ENCODE measurements around the gene RARG.

The RARG gene

GRCh38 chr12:53224061-53224896, 7.7 kb downstream of the RARG start:
- DNase-seq (ENCODE audit: low read depth in 1 of 2, low spot score in 1 of 2), result no peak

- DNase-seq (ENCODE audit: low read depth in 1 of 2, low spot score in 1 of 2), result no peak
Measured at GRCh38 chr12:53223389-53224060, 8.5 kb downstream of the RARG start.

DNA sequence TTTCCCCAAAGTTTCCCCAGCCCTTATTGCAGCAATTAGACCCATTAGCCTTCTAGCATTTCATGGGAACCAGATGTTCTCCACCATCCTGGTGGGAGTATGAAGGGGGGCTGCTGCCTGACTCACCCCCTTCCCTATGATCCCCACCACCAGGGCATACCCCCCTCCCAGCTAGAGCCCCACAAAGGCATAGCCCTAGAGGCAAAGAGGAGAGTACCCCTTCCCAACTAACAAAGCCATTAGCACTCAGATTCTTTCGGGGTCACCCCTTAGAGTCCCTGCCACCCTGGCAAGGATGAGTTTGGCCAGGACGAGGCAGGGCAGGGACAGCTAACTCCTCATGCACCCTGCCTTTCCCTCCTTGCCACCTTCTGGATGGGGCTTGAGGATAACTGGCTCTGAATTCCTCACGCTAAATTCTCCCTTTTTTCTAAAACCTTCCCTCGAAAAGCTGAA, 9.2 kb downstream of the RARG start:
- DNase-seq (ENCODE audit: low read depth in 1 of 2, low spot score in 1 of 2), result no peak

DNA sequence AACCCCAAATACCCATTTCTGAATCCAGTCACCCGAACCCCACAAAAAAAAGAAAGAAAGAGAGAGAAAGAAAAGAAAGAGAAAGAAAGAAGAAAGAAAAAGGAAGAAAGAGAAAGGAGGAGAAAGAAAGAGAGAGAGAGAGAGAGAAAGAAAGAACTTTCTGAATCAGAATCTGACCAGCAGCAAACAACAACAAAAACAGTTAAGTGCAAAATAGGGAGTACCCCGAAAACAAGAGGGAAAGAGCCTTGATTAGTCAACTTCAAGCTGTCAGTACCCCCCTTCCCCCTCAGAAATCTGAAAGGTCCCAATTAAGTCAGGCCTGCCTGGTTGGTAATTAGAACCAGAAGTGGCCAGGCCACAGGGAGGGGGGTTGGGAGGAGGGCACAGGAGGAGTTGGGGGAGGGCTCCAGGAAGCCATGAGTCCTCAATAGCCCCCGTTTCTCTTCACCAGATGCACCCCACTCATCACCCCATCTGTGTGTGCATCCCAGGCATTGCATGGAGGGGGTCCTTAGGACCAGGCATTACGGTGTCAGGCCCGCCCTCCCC, 9.8 kb downstream of the RARG start:
- no peak for DNase-seq (ENCODE audit: low read depth in 1 of 2, low spot score in 1 of 2)

DNA sequence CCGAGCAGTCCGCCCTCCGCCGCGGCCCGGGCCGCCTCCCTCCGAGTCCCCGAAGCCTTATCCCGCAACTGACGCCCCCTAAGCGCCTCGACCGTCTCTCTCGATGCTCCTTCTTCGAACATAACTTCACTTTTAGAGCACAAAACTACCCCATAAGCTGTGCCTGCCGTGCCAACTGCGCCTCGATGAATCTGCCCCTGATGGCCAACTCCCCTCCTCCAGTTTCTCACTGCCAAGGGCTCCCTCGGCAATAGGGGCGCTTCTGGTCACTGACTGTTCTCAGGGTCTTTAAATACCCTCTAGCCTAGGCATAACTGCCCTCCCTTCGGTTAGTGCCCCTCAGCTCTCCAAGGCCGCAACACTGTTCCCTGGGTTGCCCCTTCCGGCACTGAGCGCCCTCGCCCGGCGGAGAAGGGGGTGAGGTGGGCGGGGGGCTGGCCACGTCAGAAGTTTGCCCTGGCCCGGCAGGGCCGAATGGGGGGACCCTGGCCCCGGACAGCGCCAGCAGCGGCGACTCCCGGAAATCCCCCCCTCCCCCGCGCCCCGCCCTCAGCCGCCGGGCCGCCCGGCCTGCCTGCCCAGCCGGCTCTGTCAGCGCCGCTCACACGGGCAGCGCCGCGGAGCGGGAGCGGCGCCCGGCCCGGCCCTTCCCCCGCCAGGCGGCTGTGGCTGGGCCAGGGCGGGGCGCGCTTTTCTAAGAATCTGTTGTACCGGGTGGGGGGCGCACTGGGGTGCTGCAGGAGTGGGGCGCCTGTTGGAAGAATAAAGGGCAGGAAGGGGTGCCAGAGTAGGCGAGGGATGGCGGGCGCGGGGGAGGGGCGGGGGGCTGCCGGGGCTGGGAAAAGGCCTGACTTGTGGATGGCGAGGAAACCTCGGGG, 10.6 kb downstream of the RARG start:
- DNase-seq (ENCODE audit: low read depth in 1 of 2, low spot score in 1 of 2), result peak in 1 of 2 donors; percentile 39

DNA sequence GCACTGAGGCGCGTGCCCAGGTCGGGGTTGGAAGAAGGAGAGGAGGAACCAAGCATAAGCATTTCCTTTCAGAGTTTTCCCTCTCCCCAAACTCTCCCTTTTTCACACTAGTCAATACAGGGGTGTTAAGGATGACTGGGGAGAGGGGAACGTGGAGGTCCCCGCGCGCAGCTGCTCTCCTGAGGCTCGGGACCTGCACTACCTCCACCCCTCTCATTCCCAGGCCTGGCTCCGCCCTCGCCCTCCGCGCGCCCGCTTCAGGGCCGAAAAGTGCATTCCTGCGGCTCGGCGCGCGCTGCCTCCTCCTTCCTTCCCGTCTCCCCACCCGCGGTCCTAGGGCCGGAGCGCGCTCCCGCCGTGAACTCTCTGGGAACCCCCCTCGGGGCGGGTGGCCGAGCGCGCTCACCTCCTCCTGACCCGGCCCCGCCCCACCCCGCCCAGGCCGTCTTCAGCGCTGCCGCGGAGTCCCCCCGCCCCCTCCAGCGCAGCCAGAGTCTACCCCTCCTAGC, 11.3 kb downstream of the RARG start:
- DNase-seq (ENCODE audit: low read depth in 1 of 2, low spot score in 1 of 2), result peak; percentile 49 to 71

- peak; percentile 56 to 59 for DNase-seq (ENCODE audit: low read depth in 1 of 2, low spot score in 1 of 2)
Measured at GRCh38 chr12:53219956-53220693, 11.9 kb downstream of the RARG start.

DNA sequence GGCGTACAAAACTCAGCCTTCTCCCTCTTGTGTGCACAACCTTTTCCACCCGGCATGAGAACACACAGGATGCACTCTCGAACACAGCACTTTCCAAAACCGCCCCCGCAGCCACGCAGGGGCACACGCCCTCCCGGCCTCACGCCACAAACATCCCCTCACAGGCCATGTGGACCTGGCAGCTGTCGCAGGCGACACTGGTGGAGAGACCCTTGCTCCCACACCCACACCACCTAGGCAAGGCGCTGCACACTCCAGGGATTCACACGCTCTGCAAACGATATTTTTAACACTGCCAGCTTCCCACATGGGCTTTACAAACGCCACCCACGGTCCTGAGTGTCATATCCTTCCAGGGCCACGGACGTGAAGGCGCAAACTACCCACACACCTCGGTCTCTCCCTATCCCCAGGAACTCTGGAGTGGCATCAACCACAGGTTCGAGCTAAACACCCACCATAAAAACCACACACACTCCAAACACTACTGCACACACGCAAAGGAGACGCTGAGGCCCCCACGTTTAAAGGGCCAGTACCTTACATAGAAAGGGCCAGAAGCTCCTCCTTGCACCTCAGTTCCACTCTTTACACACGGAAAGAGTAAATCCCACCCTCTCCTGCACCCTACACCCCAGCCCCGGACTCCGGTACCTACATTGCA, 12.6 kb downstream of the RARG start:
- DNase-seq (ENCODE audit: low read depth in 1 of 2, low spot score in 1 of 2), result peak in 1 of 2 donors; percentile 51

DNA sequence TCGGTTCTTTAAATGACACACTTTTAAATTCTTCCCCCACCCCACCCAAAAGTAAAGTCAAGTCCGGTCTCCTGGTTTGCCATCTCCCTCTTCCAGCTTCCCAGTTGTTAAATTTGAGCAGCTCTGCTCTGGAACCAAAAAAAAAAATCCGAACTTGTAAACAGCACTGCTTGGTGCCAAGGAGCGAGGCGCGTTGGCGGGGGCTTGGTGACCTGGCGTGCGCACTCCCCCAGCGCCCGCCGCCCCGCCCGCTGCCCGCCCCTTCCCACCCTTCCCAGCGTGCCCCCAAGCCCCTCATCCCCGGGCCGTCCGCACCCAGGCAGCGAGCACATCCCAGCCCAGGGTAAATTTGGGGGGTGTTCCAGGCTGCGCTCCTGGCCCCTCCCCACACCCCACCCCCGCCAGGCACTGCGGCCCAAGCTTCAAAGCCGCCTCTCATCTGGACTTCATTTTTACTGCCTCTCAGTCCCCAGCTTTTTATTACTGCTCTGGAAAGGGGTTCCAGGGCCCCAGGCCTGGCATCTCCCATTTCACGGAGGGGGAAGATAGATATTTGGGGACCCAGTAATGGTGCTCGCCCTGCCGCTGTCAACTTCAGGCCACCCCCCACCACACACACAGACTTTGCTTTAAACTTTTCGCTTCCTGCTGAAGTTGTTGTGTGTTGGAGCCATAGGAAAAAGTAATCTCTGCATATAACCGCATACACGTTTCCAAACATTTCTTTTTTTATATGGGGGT, 13.3 kb downstream of the RARG start:
- no peak for DNase-seq (ENCODE audit: low read depth in 1 of 2, low spot score in 1 of 2)

DNA sequence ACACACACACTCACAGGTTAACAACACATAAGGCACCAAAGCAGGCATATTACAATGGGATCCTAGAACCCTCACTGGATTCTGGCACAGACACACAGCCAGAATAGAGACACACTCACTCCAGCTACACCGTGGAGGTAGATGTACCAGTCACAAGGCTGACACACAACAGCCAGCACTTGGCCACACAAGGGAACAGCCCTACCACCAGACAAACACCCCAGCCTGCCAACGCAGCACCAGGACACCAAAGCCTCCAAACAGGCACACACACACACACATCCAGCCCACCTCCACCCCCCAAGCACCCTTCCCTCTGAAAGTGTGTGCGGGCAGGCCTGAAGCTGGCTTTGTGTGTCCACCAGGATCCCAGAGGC, 14.1 kb downstream of the RARG start:
- no peak for DNase-seq (ENCODE audit: low read depth in 1 of 2, low spot score in 1 of 2)

DNA sequence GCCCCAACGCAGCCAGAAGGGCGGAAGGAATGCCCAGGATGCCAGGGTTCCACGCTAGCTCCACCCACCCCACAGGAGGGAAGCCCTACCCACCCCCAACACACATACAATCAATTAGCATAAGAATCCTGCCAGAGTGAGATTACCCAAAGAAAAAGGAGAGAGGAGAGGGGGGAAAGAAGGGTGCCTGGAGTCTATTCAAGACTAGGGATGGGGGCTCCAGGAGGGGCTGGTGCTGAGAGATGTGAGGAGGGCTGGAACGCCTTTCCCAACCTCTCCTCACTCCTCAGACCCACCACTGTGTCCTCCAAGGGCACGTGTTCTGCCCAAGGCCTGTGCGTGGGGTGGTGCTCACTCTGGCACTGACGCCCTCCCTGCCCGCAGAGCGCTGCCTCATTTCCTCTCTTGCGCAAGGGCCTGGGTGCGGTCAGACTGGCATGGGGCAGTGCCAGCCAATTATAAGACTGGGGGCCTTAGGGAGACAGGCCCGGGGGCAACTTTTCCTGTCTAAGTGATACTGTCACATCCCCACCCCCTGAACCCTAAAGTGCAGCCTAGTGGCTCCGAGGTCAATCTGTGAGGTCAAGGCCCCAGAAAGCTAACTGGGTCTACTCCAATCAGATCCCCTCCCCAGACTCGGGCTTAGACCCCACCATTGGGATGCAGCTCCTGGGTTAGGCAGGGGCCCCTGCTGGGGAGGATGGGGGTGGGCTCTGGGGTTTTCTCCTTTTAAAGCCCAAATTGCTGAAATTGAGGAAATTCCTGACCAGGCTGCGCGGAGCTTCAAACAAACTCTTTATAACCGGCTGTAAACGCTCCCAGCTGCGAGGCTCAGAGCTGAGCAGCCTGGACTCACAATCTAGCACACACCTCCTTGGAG, 14.7 kb downstream of the RARG start:
- no peak for DNase-seq (ENCODE audit: low read depth in 1 of 2, low spot score in 1 of 2)

- DNase-seq (ENCODE audit: low read depth in 1 of 2, low spot score in 1 of 2), result no peak
Measured at GRCh38 chr12:53215497-53215896, 16.5 kb downstream of the RARG start.

DNA sequence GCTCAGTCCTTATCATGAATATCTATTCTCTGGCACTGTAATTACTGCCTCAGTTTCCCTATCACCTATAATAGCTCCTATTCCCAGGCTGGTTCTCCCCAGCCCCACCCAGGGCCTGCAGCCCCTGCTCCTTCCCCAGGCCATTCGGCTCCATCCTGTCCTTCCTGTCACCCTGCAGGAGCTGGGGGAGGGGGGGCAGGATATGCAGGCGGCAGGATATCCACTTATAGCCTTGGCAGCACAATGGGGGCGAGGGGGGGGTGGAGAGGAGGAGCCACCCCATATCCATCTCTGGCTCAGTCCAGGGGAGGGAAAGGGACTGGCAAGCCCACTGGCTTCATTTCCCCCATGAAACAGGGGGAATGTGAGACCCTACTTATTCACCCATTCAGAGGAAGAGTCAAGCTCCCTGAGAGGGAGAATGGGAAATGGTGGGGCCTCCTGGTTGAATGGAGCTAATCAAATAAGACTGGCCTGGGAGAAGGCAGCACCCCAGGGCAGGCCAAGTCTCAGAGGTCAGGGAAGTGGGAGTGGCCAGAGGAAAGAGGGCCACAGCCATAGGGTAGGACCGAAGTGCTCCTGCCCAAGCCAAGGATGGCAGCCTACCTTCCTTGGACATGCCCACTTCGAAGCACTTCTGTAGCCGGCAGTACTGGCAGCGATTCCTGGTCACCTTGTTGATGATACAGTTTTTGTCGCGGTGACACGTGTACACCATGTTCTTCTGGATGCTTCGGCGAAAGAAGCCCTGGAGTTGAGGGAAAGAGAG, 17.1 kb downstream of the RARG start:
- no peak for DNase-seq (ENCODE audit: low read depth in 1 of 2, low spot score in 1 of 2)

GRCh38 chr12:53214221-53214620, 17.8 kb downstream of the RARG start:
- DNase-seq (ENCODE audit: low read depth in 1 of 2, low spot score in 1 of 2), result no peak

DNA sequence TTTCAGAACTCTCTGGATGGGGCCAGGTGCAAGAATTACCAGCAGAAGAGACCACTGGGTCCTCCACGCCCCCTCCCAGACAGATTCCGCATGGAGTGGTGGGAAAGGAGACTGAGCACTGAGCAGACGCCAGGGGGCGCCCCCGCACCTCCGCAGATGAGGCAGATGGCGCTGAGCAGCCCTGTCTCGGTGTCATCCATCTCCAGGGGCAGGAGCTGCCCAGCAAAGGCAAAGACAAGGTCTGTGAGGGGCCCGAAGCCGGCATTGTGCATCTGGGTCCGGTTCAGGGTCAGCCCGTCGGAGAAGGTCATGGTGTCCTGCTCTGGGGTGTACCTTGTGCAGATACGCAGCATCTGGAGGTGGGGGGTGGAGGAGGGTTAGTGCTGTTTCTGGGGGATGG, 18.7 kb downstream of the RARG start:
- DNase-seq (ENCODE audit: low read depth in 1 of 2, low spot score in 1 of 2), result peak; percentile 72 to 76

DNA sequence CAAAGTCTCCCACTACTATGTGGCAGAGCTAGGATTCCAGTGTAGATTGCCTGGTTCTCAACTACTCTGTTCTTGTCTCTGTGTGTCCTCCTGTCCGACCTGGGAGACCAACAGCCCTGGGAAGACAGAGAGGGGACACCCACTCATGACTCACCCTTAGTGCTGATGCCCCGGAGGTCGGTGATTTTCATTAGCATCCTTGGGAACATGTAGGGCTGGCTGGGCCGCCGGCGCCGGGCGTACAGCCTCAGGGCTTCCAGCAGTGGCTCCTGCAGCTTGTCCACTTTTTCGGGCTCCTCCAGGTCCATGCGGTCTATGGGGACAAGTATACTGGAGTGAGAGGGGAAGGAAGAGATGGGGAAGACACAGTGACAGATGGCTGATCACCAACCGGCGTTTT, 19.1 kb downstream of the RARG start:
- no peak for DNase-seq (ENCODE audit: low read depth in 1 of 2, low spot score in 1 of 2)
